Head of caudate nucleus (tissue), 42 donors: ENCODE data around the gene FTMT.

ENCODE experiments used
- DNase-seq, 42 donors: peaks; one replicate each; pipeline versions ENCODE4 v3.0.0 to v3.0.0-alpha.2; 2020 to 2021; ENCODE audit warnings: mixed read lengths in 7 of 42
- intact Hi-C: fragments of 100-400 bp; cut with DNase I; formaldehyde crosslinking; loops from one replicate; pipeline ENCODE4 v1.15.0; 2022

Gene FTMT

GRCh38 chr5:121899346-121899745, 47.7 kb downstream of the FTMT start:
- DNase-seq, result no peak

More at GRCh38 chr5:121899346-121899745, 47.7 kb downstream of the FTMT start:
- intact Hi-C loops, result no loop called here
